PFSK-1 (cell line): ENCODE results near the gene LYL1.

Experiments
- FOXP2 ChIP-seq: optimal IDR thresholded peaks from 2 replicates; pipeline ENCODE3; 2011; ENCODE audit warnings: borderline replicate concordance, control low read depth, inconsistent platforms; ENCODE audit not compliant: insufficient read depth; ENCODE audit errors: extremely low read length, extremely low read depth
- POLR2AphosphoS5 ChIP-seq: IDR thresholded peaks from 2 replicates; pipeline ENCODE4 v1.6.1; 2012; ENCODE audit warnings: low read depth, mild to moderate bottlenecking, control low read depth, low read length, moderate library complexity
- REST ChIP-seq, 2 experiments: IDR thresholded peaks; 2 replicates each; pipeline versions ENCODE4 v1.6.1 to v1.8.0; 2011 to 2012; ENCODE audit warnings: low read depth in 2 of 2, low read length in 2 of 2, control low read depth in 1 of 2, inconsistent platforms in 1 of 2, mild to moderate bottlenecking in 1 of 2, moderate library complexity in 1 of 2; ENCODE audit not compliant: insufficient read depth in 1 of 2
- SIN3A ChIP-seq: IDR thresholded peaks from 2 replicates; pipeline ENCODE4 v1.6.1; 2012; ENCODE audit warnings: mild to moderate bottlenecking, low read length, moderate library complexity, borderline replicate concordance; ENCODE audit not compliant: insufficient read depth
- TAF1 ChIP-seq: IDR thresholded peaks from 2 replicates; pipeline ENCODE4 v1.6.1; 2012; ENCODE audit warnings: low read length, control low read depth, borderline replicate concordance; ENCODE audit not compliant: insufficient read depth

LYL1 gene

GRCh38 chr19:13115936-13116281, 13.3 kb upstream of the LYL1 start:
- TF ChIP-seq SIN3A (no peak), TAF1 (no peak), FOXP2 (no peak), REST (IDR thresholded peaks at IDR 0.05; ENCODE audit: insufficient read depth in 1 of 2, low read depth in 2 of 2, low read length in 2 of 2) (no peak), POLR2AphosphoS5 (no peak)

- no peak for TF ChIP-seq TAF1
- TF ChIP-seq REST (IDR thresholded peaks at IDR 0.05; ENCODE audit: insufficient read depth in 1 of 2, low read depth in 2 of 2, low read length in 2 of 2): no peak
- no peak for TF ChIP-seq SIN3A
- TF ChIP-seq POLR2AphosphoS5: no peak
- no peak for TF ChIP-seq FOXP2
Observed at GRCh38 chr19:13112555-13112954, 9.9 kb upstream of the LYL1 start.

GRCh38 chr19:13110099-13110610, 7.5 kb upstream of the LYL1 start:
- TF ChIP-seq SIN3A (no peak), POLR2AphosphoS5 (no peak)

GRCh38 chr19:13109361-13110098, 6.9 kb upstream of the LYL1 start:
- TF ChIP-seq REST (IDR thresholded peaks at IDR 0.05; ENCODE audit: insufficient read depth in 1 of 2, low read depth in 2 of 2, low read length in 2 of 2) (no peak), POLR2AphosphoS5 (no peak), SIN3A (no peak), FOXP2 (no peak), TAF1 (no peak)

GRCh38 chr19:13104848-13105711, 2.4 kb upstream of the LYL1 start:
- TF ChIP-seq SIN3A: no peak
- TF ChIP-seq POLR2AphosphoS5: no peak
- TF ChIP-seq REST (IDR thresholded peaks at IDR 0.05; ENCODE audit: insufficient read depth in 1 of 2, low read depth in 2 of 2, low read length in 2 of 2): no peak
- TF ChIP-seq FOXP2: no peak
- TF ChIP-seq TAF1: no peak
